ENCODE data around the gene VAT1L. TPM values are rescaled to one million over a fixed set of nuclear protein-coding genes. Genes with fewer than 3 reads are reported as not detected.

Gene VAT1L
- total RNA-seq = 0.65 TPM

GRCh38 chr16:77788181-77789084 is at the start of gene VAT1L:
VAT1L (plus strand) TSS chr16:77788564; CDS start chr16:77788683, 119 bp downstream.
- DNase-seq (ENCODE audit: low spot score) = no peak

GRCh38 chr16:77738706-77739558 is 49.4 kb upstream of the VAT1L start:
- no peak for DNase-seq (ENCODE audit: low spot score)

GRCh38 chr16:77739559-77739892 is 48.8 kb upstream of the VAT1L start:
- DNase-seq (ENCODE audit: low spot score) = no peak

GRCh38 chr16:77744141-77744540 is 44.2 kb upstream of the VAT1L start:
- no peak for DNase-seq (ENCODE audit: low spot score)

- no peak for DNase-seq (ENCODE audit: low spot score)
Observed at GRCh38 chr16:77745972-77746371, 42.4 kb upstream of the VAT1L start.

- DNase-seq (ENCODE audit: low spot score) = no peak
Observed at GRCh38 chr16:77748421-77749005, 39.9 kb upstream of the VAT1L start.

- no peak for DNase-seq (ENCODE audit: low spot score)
Observed at GRCh38 chr16:77749415-77749814, 38.9 kb upstream of the VAT1L start.

GRCh38 chr16:77758046-77758445 is 30.3 kb upstream of the VAT1L start:
- no peak for DNase-seq (ENCODE audit: low spot score)

GRCh38 chr16:77758508-77758907 is 29.9 kb upstream of the VAT1L start:
- no peak for DNase-seq (ENCODE audit: low spot score)

GRCh38 chr16:77759201-77759600 is 29.2 kb upstream of the VAT1L start:
- DNase-seq (ENCODE audit: low spot score) = no peak

GRCh38 chr16:77759821-77760220 is 28.5 kb upstream of the VAT1L start:
- DNase-seq (ENCODE audit: low spot score) = no peak

- DNase-seq (ENCODE audit: low spot score) = no peak
Observed at GRCh38 chr16:77760800-77761199, 27.6 kb upstream of the VAT1L start.

- no peak for DNase-seq (ENCODE audit: low spot score)
Observed at GRCh38 chr16:77761204-77761603, 27.2 kb upstream of the VAT1L start.

GRCh38 chr16:77762262-77762661 is 26.1 kb upstream of the VAT1L start:
- no peak for DNase-seq (ENCODE audit: low spot score)

- DNase-seq (ENCODE audit: low spot score) = no peak
Observed at GRCh38 chr16:77763994-77764393, 24.4 kb upstream of the VAT1L start.

- no peak for DNase-seq (ENCODE audit: low spot score)
Observed at GRCh38 chr16:77767211-77767610, 21.2 kb upstream of the VAT1L start.

GRCh38 chr16:77767826-77768225 is 20.5 kb upstream of the VAT1L start:
- DNase-seq (ENCODE audit: low spot score) = no peak

GRCh38 chr16:77775911-77776909 is 12.2 kb upstream of the VAT1L start:
- no peak for DNase-seq (ENCODE audit: low spot score)

GRCh38 chr16:77777745-77778144 is 10.6 kb upstream of the VAT1L start:
- DNase-seq (ENCODE audit: low spot score) = no peak

GRCh38 chr16:77780378-77780837 is 8.0 kb upstream of the VAT1L start:
- DNase-seq (ENCODE audit: low spot score) = no peak

GRCh38 chr16:77781091-77781490 is 7.3 kb upstream of the VAT1L start:
- DNase-seq (ENCODE audit: low spot score) = no peak
